ENCODE results near the gene KLF9. TPM values are rescaled to one million over a fixed set of nuclear protein-coding genes. Genes with fewer than 3 reads are reported as not detected.

KLF9 gene
- total RNA-seq (2014; rRNA removed; shearing (Covaris generic)): 6.0 and 7.3 TPM in 2 replicates
- 13.9 and 18.8 TPM in 2 replicates for polyA plus RNA-seq (2015; cell fraction: cytosol; rRNA removed)
- polyA plus RNA-seq (2015; cell fraction: nucleus; rRNA removed): 13.8 and 15.5 TPM in 2 replicates

DNA sequence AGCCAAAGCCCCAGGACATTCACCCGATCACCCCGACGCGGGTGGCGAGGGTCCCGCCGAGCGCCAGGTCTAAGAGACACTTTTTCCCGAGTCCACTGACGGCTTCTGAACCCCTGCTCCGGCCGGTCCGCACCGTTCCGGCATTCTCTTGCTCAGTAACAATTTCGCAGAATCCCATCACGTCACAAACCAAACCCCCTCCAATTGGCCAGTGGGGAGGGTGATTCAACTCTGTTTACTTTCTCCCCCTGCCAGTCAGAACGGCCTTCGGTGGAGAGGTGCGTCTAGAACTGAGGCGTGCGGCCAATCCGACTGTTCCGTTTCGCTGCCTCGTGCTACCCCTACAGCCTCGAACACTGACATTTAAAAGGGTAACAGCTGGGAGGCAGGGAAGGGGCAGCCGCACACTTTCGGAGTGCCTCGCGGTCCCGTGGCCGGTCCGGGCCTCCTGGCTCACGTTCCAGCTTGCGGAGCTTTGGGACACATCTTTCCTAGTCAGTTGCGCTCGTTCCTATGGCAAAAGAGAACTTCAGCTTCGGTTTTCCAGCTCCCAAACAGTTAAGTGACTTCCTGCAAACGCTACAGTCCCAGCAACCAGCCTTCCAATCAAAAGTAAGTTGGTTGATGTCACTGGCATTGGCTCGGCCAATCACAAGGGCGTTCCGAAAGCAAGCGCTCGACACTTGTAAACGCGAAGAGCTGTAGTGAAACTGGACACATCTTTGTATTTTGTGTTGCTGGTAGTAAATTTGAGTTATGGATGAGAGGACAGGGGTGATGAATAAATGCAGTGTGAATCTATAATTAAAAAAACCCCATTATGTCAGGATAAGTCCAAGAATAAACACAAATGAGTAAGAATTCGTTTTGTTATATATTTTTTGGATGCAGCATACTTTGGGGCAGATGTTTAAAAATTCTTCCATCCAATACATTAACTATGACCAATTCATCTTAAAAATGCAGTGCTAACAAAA, at the start of gene KLF9:
Gene KLF9 (minus strand): TSS at position 859 of the 977 bp plus-strand sequence. CDS start 1,294 bp downstream, outside the sequence.
- DNase-seq (ENCODE audit: low read depth): peak; percentile 97

DNA sequence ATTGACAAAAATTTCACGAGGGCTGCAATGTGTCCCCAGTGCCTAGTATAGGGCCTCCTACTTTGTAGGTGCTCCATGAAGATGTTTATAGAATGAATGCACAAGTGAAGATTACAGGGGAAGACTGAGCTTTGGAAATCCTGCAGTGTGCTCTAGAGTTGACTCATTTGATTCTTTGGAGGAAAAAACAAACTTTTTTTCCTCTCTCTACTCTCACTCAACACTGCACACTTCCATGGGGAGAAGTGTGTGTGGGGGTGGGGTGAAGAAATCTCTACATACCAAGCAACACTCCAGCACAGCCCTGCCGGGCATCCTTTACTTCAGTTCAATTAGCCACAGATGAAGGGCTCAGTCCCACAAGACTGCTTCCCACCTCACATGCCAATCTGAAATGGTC, 49.4 kb upstream of the KLF9 start:
- DNase-seq (ENCODE audit: low read depth): no peak

DNA sequence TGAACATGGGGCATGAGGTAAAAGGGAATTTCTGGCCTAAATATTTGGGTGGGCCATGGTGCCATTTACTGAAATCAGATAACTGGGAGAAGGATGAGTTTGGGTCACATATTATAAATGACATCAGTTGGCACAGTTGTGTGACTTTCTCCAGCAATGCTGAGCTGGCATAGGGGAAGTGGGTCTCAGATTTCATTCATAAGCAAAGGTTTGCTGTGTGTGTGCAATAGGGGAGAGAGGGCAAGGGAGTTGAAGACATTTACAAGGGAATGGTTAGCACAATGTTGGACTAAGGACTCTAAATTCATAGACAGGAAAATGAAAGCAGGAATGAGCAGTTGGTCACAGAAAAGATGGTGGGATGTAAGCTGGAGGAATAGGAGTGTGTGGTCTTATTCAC, 47.8 kb upstream of the KLF9 start:
- DNase-seq (ENCODE audit: low read depth): no peak

DNA sequence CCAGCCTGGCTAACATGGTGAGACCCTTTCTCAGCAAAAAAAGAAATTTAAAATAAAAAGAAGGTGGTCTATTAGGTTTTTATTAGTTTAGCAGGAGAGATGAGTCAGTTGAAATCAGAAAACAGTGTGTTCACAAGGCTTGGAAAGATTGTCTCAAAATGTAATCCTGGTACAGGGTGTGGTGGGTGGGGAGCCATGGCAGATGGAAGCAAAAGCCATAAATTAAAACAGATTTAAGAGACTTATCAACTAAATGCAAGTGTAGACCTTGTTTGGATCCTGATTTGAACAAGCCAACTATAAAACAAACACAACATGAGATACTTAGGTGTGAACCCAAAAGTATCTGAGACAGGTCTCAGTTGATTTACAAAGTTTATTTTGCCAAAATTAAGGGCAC, 42.8 kb upstream of the KLF9 start:
- DNase-seq (ENCODE audit: low read depth): no peak

DNA sequence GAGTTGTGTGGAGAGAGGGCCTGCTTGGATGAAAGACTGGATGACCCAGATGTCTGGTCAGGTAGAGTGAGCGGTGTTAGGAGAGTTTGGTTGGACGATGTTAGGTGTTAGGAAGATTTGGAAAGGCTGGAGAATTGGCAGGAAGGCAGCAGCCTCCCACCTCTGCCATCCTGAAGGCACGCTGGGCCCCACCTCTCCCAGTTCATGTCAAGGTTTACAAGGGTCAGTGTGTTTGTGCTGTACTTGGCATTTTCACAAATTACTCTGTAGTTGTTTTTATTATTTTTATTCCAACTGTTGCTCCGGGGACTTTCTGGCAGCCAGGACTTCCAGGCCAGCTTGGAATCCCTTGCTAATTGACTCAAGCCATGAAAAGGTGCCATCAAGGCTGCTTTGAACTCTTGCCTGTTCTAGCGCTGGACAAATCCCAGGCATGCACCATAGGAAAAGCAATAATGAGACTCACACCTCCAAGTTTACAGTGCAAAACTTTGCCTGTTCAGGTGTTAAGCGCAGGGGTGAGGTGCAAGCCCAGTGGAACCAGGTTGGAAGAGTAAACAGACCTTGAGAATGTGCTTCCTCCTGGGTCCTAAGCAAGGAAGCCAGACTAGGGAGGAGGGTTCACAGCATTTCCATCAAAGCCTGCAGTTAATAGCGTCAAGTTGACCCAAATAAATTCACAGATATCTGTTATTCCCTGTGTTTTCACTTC, 41.7 kb upstream of the KLF9 start:
- no peak for DNase-seq (ENCODE audit: low read depth)

DNA sequence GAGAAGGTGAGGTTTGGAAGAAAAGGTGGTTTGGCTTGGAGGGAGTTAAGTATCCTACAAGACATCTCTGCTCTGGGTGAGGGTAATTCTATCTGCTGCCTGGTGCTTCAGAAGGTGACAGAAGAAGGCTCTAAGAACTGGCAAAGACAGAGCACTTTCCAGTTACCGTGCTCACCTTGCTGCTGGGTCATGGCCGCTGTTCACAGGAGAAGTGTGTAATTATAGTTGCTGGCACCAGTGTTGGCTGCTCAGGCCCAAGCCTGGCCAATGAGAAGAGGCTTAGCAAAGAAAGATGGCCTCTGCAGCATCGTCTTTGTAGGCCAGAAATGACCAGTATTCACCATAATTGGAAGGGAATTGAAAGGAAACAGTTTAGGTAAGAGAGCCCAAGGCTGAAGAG, 37.9 kb upstream of the KLF9 start:
- DNase-seq (ENCODE audit: low read depth): no peak

DNA sequence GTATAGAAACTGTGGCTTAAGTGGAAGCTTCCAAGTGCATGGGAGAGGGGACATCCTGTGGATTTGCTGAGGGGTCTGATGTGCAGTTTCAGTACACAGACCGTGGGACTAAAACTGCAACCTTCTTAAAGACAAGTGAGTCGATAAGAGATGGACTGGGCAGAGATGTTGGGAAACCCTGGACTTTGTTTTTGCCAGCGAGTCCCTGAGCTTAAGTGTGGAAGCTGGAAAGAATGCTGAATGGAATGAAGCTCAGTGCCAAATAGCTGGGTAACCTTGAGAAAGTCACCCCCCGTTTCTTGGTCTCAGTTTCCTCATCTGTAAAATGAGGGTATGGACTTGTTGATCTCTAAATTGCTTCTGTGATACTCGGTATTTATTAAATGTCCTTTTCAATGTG, 37.3 kb upstream of the KLF9 start:
- no peak for DNase-seq (ENCODE audit: low read depth)

DNA sequence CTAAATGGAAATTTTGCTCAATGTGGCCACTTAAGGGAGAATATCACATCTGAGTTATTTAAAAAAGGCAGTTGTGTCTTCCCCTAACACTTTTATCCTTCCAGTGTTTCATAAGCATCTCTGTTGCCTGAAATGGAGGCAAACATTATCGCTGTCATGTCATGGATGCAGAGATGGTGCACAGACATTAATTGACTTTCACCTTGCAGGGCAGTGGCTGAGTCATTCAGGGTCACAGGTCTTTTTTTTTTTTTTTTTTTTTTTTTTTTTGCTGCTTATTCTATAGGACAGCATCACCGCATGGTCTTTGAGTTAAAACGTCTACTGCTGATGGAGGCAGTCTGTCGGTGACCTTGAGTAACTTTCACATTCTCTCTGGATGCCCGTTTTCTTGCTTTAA, 36.3 kb upstream of the KLF9 start:
- no peak for DNase-seq (ENCODE audit: low read depth)

DNA sequence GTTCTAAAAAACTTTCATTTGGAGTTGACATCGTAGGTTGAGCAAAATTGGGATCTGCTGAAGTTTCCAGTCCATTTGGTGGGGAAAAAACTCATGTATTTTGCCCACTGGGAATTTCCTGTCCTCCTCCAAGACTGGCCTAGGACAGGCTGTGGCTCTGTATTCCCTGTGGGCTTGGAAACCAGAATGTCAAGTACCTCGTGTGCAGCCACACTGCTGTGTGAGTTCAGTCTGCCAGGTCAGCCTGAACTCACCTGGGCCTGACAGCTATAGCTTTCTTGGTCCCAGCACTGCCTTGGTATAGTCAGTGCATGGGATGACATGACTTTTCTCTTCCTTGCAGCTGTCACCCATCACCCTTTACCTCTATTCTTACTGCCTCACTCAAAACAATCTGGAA, 35.0 kb upstream of the KLF9 start:
- DNase-seq (ENCODE audit: low read depth): no peak

DNA sequence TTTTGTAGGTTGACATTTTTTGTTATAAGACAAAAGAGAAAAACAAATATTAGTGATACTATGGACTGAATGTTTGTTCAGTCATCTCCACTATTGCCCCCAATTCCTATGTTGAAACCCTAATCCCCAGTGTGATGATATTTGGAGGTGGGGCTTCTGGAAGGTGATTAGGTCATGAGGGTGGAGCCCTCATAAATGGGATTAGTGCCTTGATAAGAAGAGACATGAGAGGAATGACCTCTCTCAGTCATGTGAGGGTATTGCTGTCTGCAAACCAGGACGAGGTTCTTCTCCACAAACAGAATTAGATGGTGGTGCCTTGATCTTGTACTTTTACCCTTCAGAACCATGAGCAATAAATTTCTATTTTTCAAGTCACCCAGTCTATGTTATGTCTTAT, 34.5 kb upstream of the KLF9 start:
- DNase-seq (ENCODE audit: low read depth): no peak

DNA sequence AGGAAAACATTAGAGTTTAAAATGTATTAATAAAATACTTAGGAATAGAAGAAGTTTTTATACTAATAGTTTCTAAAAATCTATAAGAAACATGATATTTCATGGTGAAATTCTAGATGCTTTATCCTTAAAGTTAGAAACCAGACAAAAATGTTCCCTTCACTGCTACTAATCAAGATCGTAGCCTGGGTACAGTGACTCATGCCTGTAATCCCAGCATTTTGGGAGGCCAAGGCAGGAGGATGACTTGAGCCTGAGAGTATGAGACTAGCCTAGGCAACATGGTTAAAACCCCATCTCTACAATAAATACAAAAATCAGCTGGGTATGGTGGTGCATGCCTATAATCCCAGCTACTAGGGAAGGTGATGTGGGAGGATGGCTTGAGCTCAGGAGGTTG, 30.4 kb upstream of the KLF9 start:
- no peak for DNase-seq (ENCODE audit: low read depth)

DNA sequence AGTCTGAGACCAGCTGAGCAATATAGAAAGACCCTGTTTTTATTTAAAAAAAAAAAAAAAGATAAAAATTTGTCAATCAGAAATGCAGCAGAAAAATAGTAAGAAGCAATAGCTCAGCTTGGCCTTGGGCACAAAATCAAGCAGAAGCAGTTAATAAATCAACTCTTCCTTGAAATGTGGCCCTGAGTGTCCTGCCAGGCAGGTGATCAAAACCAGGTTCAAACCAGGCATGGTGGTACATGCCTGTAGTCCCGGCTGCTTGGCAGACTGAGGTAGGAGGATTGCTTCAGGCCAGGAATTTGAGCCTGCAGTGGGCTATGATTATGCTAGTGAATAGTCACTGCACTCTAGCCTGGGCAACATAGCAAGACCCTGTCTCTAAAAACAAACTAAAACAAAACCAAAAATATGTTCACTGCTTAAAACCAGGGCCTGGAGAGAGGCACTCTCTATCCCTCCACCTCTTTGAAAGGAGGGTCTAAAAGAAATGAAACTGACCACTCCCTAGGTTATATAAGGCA, 27.9 kb upstream of the KLF9 start:
- DNase-seq (ENCODE audit: low read depth): no peak

DNA sequence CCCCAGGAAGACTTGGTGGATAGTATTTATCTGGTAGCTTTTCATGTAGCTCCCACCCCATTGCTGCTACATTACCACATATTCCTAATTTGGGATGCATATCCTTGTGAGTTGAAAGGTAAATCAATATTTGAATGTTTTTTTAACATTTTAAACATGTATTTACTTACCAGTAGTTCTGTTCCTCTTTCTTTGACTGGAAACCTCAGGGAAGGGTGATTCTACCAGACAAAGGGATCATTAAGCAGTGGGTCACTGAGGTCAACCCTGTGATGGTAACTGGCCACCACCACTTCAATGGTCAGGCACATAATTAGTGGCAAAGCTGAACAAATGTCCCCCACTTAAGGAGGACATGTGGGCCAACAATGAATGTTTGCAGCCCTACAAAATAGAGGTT, 27.2 kb upstream of the KLF9 start:
- DNase-seq (ENCODE audit: low read depth): no peak

DNA sequence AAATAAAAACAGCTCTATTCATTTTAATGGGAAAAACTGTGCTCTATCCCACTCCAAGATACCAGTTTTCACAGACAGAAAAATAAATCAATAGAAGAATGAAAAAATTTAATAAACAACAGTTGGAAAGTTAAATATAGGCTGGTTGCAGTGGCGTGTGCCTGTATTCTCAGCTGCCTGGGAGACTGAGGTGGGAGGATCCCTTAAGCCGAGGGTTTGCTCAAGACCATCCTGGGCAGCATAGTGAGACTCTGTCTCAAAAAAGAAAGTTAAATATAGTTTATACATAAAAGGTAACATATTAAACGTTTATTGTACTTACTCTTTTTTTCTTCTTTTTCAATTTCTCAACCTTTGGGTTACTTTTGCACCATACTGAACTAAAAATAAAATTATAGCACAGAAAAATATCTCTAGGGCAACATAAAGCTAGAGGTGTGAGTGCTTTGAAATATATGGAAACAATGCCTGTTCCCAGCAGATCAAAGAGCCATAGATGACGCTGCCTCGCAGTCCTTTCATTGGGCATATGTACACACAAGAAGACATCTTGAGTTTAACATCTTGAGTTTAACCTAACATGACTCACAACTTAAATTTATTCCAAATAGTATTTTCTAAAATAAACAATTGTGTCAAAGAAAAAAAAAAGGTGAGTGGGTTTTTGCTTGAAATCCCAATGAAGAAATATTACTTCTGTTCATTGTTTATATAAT, 25.7 kb upstream of the KLF9 start:
- DNase-seq (ENCODE audit: low read depth): no peak

DNA sequence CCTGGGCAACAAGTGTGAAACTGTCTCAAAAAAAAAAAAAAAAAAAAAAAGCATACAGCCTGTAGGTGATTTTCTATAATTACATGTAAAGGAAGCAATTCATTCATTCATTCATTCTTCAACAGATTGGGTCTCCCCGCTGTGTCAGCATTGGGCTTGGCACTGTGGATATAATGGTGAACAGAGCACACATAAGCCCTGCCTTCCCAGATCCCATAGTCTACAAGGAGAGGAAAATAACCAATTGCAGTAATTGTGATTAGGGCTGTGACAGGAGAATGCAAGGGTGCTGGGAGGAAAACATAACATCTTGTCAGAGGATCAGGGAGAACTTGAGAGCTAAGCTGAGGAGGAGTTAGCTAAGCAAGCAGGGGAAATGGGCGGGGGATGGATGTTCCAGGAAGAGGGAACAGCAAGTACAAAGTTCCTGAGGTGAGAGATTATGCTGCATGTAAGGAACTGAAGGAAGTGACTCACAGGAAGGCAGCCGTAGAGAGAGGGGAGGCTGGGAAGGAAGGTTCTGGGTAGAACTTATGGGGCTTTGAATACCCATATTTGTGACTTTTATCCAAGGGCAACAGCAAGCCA, 24.0 kb upstream of the KLF9 start:
- DNase-seq (ENCODE audit: low read depth): peak; percentile 95

DNA sequence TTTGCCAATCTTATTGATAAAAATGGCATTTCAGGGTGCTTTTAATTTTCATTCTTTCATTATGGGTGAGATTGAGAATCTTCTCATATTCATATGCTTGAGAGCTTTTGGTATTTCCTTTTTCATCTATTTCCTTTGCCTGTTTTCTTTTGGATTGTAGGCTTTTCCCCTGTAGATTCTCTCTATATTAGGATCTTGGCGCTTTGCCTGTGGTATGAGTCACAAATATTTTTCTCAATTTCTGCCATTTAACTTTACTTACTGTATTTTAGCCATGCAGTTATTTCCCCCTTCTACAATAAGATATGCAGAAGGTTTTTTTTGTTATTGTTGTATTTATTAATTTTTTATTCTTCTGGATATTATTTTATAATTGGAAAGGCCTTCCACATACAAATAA, 21.5 kb upstream of the KLF9 start:
- peak; percentile 79 for DNase-seq (ENCODE audit: low read depth)

DNA sequence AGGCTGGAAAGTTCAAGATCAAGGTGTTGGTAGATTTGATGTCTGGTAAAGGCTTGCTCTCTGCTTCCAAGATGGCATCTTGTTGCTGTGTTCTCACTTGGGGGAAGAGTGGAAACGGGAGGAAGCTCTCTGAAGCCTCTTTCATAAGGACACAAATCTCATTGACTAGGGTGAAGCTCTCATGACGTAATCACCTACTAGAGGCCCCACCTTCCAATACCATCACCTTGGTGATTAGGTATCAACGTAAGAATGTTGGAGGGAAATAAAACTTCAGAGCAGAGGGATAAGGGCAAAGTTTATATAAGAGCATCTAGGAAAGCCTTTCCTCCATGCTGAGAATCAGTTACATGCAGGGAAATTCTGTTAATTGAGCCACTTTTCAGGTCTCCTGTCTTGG, 15.4 kb upstream of the KLF9 start:
- no peak for DNase-seq (ENCODE audit: low read depth)

DNA sequence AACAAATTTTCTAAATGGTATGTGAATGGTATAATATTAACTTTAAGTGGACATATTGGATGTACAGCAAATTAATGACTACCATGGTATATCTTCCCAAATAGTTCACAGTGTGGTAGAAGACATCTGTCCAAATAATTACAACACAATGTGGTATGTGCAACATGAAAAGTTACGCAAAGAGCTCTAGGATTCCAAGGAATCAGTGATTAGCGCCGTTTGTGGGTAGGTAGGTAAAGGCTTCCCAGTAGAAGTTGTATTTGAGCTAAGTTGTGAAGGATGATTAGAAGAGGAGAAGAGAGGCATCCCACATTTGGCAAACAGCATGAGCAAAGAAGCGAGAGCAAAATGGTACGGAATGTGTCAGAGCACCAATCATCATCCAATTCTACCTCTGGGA, 14.3 kb upstream of the KLF9 start:
- no peak for DNase-seq (ENCODE audit: low read depth)

DNA sequence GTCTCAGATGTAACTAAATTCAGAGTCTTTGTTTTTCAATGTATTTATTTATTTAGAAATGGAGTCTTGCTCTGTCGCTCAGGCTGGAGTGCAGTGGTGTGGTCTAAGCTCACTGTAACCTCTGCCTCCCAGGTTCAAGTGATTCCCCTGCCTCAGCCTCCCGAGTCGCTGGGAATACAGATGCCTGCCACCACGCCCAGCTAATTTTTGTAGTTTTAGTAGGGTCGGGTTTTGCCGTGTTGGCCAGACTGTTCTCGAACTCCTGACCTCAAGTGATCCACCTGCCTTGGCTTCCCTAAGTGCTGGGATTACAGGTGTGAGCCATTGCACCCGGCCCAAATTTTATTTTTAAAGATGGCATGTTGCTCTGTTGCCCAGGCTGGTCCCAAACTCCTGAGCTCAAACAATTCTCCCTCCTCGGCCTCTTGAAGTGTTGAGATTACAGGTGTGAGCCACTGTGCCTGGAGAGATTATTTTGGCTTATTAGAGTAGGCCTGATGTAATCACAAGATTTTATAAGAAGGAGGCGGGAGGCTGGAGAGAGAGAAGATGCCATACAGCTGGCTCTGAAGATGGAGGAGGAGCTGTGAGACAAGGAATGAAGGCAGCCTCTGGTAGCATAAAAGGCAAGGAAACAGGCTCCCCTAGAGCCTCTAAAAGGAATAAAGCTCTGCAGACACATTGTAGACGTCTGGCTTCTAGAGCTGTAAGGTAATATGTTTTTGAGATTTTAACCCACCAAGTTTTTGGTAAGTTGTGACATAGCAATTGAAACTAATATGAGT, 12.9 kb upstream of the KLF9 start:
- no peak for DNase-seq (ENCODE audit: low read depth)

DNA sequence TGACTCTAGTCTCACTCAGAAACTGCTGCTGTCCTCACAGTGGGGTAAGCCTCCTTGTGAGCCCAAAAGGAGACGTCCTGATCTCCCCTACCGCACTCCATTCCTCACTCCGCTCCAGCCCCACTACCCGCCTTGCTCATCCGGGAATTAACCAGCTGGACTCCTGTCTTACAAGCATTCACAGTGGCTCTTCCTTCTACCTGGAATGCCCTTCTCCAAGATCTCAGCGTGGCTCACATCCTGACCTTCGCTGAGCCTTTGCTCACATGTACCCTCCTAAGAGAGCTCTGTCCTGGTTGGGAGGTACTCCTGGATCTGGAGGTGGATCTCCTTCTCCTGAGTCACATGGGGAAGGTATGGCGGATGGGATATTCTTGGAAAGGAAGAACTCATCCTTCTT, 10.7 kb upstream of the KLF9 start:
- DNase-seq (ENCODE audit: low read depth): no peak

Data from HT1080 (cell line).